Immature natural killer cell (primary cell): Measurements from ENCODE around the gene LDLR. TPM values are rescaled to one million over a fixed set of nuclear protein-coding genes. Genes with fewer than 3 reads are reported as not detected.
"Not testable (repeated sequence)": the region's sequence is repeated elsewhere in the genome, so short reads cannot be mapped to it uniquely, and the experiment has no call there.

Source experiments
- DNase-seq, 3 donors: peaks; one replicate each; pipeline ENCODE4 v3.0.0; 2022; ENCODE audit warnings: mixed read lengths in 1 of 3
- H3K27ac Mint-ChIP-seq, 6 donors: one replicate each; pipeline ENCODE4 v1.8.0; 2020; ENCODE audit warnings: mixed read lengths in 6 of 6, mild to moderate bottlenecking in 5 of 6, inconsistent platforms in 4 of 6, moderate library complexity in 3 of 6
- H3K27me3 Mint-ChIP-seq, 3 donors: one replicate each; pipeline ENCODE4 v1.8.0; 2020 to 2021; ENCODE audit warnings: low read depth in 3 of 3, mild to moderate bottlenecking in 3 of 3, mixed read lengths in 3 of 3, moderate library complexity in 3 of 3, inconsistent platforms in 1 of 3
- H3K36me3 Mint-ChIP-seq, 3 donors: one replicate each; pipeline ENCODE4 v1.8.0; 2020; ENCODE audit warnings: mixed read lengths in 3 of 3, inconsistent platforms in 2 of 3, mild to moderate bottlenecking in 2 of 3
- H3K4me1 Mint-ChIP-seq, 2 donors: one replicate each; pipeline ENCODE4 v1.8.0; 2020; ENCODE audit warnings: inconsistent platforms in 2 of 2, mild to moderate bottlenecking in 2 of 2, mixed read lengths in 2 of 2, moderate library complexity in 1 of 2
- H3K4me3 Mint-ChIP-seq, 5 donors: one replicate each; pipeline ENCODE4 v1.8.0; 2020; ENCODE audit warnings: mild to moderate bottlenecking in 5 of 5, mixed read lengths in 5 of 5, inconsistent platforms in 3 of 5, moderate library complexity in 3 of 5
- H3K9me3 Mint-ChIP-seq, 6 donors: one replicate each; pipeline ENCODE4 v1.8.0; 2020; ENCODE audit warnings: mild to moderate bottlenecking in 6 of 6, mixed read lengths in 6 of 6, inconsistent platforms in 4 of 6, moderate library complexity in 3 of 6
- polyA plus RNA-seq, 3 donors: library from polyadenylated mRNA; unstranded; fragments of 300-500 nt; fragmentation: Illumina TruSeq; gene quantifications; one replicate each; pipeline ENCODE4 v1.2.3, GENCODE V29; 2021

LDLR gene
- polyA plus RNA-seq, 3 donors from 2014 or later = 10.8 to 28.1 (median 22.8) TPM

DNA sequence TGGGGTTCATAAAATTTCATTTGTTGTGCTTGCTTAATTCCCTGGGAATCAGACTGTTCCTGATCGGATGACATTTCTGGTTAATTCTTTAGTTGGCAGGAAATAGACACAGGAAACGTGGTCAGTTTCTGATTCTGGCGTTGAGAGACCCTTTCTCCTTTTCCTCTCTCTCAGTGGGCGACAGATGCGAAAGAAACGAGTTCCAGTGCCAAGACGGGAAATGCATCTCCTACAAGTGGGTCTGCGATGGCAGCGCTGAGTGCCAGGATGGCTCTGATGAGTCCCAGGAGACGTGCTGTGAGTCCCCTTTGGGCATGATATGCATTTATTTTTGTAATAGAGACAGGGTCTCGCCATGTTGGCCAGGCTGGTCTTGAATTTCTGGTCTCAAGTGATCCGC lies 10.8 kb downstream of the LDLR start:
- peaks cover 0 to 9% (median 8%) of the 10 kb centered on the region in 3 donors for H3K27me3 Mint-ChIP-seq
- no peak for DNase-seq
- H3K9me3 Mint-ChIP-seq = no peaks in the 10 kb centered on the region
- peak overlapping the region in 2 of 5 donors; percentile 12 to 29 for H3K4me3 Mint-ChIP-seq
- H3K4me1 Mint-ChIP-seq = peaks cover 36 to 43% of the 10 kb centered on the region in 2 donors
- peaks cover 6 to 24% (median 23%) of the 10 kb centered on the region in 3 donors for H3K36me3 Mint-ChIP-seq
- H3K27ac Mint-ChIP-seq = peak overlapping the region; percentile 76 to 83 (median 80)

DNA sequence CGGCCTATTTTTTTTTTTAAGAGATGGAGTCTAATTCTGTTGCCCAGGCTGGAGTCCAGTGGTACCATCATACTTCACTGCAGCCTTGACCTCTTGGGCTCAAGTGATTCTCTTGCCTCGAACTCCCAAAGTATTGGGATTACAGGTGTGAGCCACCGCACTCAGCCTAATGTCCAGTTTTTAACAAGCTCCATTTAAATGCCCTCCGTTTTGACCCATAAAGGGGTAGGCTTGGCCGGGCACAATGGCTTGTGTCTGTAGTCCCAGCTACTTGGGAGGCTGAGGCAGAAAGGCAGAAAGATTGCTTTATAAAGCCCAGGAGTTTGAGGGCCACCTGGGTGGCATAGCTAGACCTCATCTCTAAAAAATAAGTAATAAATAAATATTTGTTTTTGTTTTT lies 11.8 kb downstream of the LDLR start:
- Mint-ChIP-seq H3K4me1 (peaks cover 26 to 33% of the 10 kb centered on the region in 2 donors), H3K36me3 (peaks cover 4 to 28% (median 25%) of the 10 kb centered on the region in 3 donors), H3K27ac (no peak overlapping the region)

DNA sequence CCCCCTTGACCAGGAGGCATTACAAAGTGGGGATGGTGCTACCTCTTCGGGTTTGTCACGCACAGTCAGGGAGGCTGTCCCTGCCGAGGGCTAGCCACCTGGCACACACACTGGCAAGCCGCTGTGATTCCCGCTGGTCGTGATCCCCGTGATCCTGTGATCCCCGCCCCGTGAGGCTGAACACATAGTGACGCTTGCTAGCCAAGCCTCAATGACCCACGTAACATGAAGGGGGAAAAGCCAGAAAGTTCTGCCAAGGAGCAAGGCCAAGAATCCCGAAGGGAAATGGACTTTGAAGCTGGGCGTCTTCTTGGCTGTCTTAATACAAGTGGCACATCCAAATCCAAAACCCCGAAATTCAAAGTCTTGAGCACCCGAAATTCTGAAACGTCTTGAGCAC lies 13.7 kb downstream of the LDLR start:
- Mint-ChIP-seq H3K4me3 (no peak overlapping the region), H3K36me3 (peaks cover 0 to 31% (median 23%) of the 10 kb centered on the region in 3 donors), H3K27me3 (peaks cover 0 to 6% (median 4%) of the 10 kb centered on the region in 3 donors), H3K27ac (peak overlapping the region in 1 of 6 donors; percentile 7), H3K9me3 (no peaks in the 10 kb centered on the region), H3K4me1 (peaks cover 17 to 19% of the 10 kb centered on the region in 2 donors)
- DNase-seq = no peak

More for the DNA sequence above, 11.8 kb downstream of the LDLR start:
- no peak for DNase-seq
- Mint-ChIP-seq H3K4me3 (no peak overlapping the region), H3K9me3 (no peaks in the 10 kb centered on the region), H3K27me3 (peaks cover 0 to 8% (median 8%) of the 10 kb centered on the region in 3 donors)

DNA sequence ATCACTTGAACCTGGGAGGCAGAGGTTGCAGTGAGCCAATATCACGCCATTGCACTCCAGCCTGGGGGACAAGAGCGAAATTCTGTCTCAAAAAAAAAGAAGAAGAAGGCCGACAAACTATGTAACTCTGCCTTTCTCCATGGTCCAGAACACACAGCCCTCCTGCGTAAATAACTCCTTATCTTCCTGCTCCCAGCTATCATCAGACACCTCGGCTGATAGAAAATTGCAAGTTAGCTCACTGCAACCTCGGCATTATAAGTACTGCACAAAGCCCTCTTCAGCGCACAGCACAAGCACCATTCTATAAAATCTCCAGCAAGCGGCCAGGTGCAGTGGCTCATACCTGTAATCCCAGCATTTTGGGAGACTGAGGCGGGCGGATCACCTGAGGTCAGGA lies 14.4 kb downstream of the LDLR start:
- not testable (repeated sequence) for H3K4me3 Mint-ChIP-seq, DNase-seq, H3K9me3 Mint-ChIP-seq, H3K27me3 Mint-ChIP-seq
- H3K36me3 Mint-ChIP-seq = peaks cover 0 to 31% (median 25%) of the 10 kb centered on the region in 3 donors
- peaks cover 17 to 18% of the 10 kb centered on the region in 2 donors for H3K4me1 Mint-ChIP-seq
- peak overlapping the region in 3 of 6 donors; percentile 17 to 78 (median 46) for H3K27ac Mint-ChIP-seq

DNA sequence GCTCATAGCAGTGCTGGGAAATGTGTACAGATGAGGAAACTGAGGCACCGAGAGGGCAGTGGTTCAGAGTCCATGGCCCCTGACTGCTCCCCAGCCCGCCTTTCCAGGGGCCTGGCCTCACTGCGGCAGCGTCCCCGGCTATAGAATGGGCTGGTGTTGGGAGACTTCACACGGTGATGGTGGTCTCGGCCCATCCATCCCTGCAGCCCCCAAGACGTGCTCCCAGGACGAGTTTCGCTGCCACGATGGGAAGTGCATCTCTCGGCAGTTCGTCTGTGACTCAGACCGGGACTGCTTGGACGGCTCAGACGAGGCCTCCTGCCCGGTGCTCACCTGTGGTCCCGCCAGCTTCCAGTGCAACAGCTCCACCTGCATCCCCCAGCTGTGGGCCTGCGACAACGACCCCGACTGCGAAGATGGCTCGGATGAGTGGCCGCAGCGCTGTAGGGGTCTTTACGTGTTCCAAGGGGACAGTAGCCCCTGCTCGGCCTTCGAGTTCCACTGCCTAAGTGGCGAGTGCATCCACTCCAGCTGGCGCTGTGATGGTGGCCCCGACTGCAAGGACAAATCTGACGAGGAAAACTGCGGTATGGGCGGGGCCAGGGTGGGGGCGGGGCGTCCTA lies 15.9 kb downstream of the LDLR start:
- H3K4me1 Mint-ChIP-seq = peaks cover 4 to 6% of the 10 kb centered on the region in 2 donors
- no peak overlapping the region for H3K27ac Mint-ChIP-seq
- H3K36me3 Mint-ChIP-seq = peaks cover 3 to 32% (median 17%) of the 10 kb centered on the region in 3 donors
- no peak for DNase-seq
- H3K4me3 Mint-ChIP-seq = no peak overlapping the region
- H3K27me3 Mint-ChIP-seq = peaks cover 0 to 6% (median 2%) of the 10 kb centered on the region in 3 donors
- H3K9me3 Mint-ChIP-seq = no peaks in the 10 kb centered on the region

DNA sequence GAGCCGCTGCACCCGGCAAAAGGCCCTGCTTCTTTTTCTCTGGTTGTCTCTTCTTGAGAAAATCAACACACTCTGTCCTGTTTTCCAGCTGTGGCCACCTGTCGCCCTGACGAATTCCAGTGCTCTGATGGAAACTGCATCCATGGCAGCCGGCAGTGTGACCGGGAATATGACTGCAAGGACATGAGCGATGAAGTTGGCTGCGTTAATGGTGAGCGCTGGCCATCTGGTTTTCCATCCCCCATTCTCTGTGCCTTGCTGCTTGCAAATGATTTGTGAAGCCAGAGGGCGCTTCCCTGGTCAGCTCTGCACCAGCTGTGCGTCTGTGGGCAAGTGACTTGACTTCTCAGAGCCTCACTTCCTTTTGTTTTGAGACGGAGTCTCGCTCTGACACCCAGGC lies 17.2 kb downstream of the LDLR start:
- H3K36me3 Mint-ChIP-seq = peaks cover 3 to 29% (median 14%) of the 10 kb centered on the region in 3 donors
- DNase-seq = no peak
- no peaks in the 10 kb centered on the region for H3K9me3 Mint-ChIP-seq
- H3K4me1 Mint-ChIP-seq = peaks cover 0 to 3% of the 10 kb centered on the region in 2 donors
- peak overlapping the region in 1 of 6 donors; percentile 39 for H3K27ac Mint-ChIP-seq
- H3K27me3 Mint-ChIP-seq = peaks cover 0 to 4% (median 2%) of the 10 kb centered on the region in 3 donors
- H3K4me3 Mint-ChIP-seq = no peak overlapping the region

DNA sequence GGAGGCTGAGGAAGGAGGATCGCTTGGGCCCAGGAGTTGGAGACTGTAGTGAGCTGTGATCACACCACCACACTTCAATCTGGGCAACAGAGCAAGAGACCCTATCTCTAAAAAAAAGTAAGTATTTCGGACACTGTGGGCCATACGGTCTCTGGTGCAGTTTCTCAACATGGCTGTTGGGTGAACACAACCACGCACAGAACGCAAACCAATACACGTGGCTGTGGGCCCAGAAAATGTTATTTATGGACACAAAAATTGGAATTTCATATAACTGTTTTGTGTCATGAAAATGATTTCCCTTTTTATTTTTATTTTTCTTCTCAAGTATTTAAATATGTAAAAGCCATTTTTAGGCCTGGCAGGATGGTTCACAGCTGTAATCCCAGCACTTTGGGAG lies 19.5 kb downstream of the LDLR start:
- no peaks in the 10 kb centered on the region for H3K9me3 Mint-ChIP-seq
- H3K27ac Mint-ChIP-seq = peak overlapping the region in 1 of 6 donors; percentile 16
- no peak for DNase-seq
- peaks cover 0 to 4% (median under 1%) of the 10 kb centered on the region in 3 donors for H3K27me3 Mint-ChIP-seq
- H3K4me3 Mint-ChIP-seq = no peak overlapping the region
- peaks cover 7 to 28% (median 19%) of the 10 kb centered on the region in 3 donors for H3K36me3 Mint-ChIP-seq
- H3K4me1 Mint-ChIP-seq = no peaks in the 10 kb centered on the region

DNA sequence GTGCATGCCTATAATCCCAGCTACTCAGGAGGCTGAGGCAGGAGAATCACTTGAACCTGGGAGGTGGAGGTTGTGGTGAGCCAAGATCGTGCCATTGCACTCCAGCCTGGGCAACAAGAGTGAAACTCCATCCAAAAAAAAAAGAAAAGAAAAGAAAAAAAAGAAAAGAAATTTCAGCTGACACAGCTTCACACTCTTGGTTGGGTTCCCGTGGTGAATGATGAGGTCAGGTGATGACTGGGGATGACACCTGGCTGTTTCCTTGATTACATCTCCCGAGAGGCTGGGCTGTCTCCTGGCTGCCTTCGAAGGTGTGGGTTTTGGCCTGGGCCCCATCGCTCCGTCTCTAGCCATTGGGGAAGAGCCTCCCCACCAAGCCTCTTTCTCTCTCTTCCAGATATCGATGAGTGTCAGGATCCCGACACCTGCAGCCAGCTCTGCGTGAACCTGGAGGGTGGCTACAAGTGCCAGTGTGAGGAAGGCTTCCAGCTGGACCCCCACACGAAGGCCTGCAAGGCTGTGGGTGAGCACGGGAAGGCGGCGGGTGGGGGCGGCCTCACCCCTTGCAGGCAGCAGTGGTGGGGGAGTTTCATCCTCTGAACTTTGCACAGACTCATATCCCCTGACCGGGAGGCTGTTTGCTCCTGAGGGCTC lies 22.0 kb downstream of the LDLR start:
- Mint-ChIP-seq H3K27me3 (peaks cover 0 to 4% (median 0%) of the 10 kb centered on the region in 3 donors), H3K27ac (no peak overlapping the region), H3K36me3 (peaks cover 7 to 21% (median 11%) of the 10 kb centered on the region in 3 donors), H3K9me3 (no peaks in the 10 kb centered on the region), H3K4me3 (no peak overlapping the region), H3K4me1 (no peaks in the 10 kb centered on the region)
- DNase-seq = no peak

DNA sequence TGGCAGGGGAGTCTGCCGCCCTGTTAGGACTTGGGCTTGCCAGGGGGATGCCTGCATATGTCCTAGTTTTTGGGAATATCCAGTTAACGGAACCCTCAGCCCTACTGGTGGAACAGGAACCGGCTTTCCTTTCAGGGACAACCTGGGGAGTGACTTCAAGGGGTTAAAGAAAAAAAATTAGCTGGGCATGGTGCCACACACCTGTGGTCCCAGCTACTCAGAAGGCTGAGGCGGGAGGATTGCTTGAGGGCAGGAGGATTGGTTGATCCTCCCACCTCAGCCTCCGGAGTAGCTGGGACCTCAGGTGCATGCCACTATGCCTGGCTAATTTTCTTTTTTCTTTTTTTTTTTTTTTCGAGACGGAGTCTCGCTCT lies 22.5 kb downstream of the LDLR start:
- no peak for DNase-seq
- no peak overlapping the region for H3K27ac Mint-ChIP-seq
- H3K36me3 Mint-ChIP-seq = peaks cover 7 to 26% (median 11%) of the 10 kb centered on the region in 3 donors
- H3K27me3 Mint-ChIP-seq = peaks cover 0 to under 1% (median 0%) of the 10 kb centered on the region in 3 donors
- H3K4me3 Mint-ChIP-seq = no peak overlapping the region
- no peaks in the 10 kb centered on the region for H3K9me3 Mint-ChIP-seq
- H3K4me1 Mint-ChIP-seq = no peaks in the 10 kb centered on the region

DNA sequence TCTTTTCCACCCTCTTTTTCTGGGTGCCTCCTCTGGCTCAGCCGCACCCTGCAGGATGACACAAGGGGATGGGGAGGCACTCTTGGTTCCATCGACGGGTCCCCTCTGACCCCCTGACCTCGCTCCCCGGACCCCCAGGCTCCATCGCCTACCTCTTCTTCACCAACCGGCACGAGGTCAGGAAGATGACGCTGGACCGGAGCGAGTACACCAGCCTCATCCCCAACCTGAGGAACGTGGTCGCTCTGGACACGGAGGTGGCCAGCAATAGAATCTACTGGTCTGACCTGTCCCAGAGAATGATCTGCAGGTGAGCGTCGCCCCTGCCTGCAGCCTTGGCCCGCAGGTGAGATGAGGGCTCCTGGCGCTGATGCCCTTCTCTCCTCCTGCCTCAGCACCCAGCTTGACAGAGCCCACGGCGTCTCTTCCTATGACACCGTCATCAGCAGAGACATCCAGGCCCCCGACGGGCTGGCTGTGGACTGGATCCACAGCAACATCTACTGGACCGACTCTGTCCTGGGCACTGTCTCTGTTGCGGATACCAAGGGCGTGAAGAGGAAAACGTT lies 24.0 kb downstream of the LDLR start:
- no peaks in the 10 kb centered on the region for H3K9me3 Mint-ChIP-seq

DNA sequence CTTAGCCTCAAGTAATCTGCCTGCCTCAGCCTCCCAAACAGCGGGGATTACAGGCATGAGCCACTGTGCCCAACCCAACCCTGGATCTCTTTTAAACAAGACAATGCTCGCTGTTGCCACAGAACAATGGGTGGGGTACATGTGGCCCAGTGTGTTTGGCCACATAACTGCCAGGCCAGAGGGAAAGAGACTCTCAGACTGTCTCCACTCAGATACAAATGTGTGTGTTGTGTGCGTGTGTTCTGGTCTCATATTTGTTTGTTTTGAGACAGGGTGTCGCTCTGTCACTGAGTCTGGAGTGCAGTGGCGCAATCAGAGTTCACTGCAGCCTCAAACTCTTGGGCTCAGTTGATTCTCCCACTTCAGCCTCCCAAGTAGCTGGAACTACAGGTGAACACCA lies 25.8 kb downstream of the LDLR start:
- Mint-ChIP-seq H3K36me3 (peaks cover 9 to 32% (median 11%) of the 10 kb centered on the region in 3 donors), H3K4me1 (no peaks in the 10 kb centered on the region), H3K27ac (peak overlapping the region in 1 of 6 donors; percentile 34), H3K9me3 (no peaks in the 10 kb centered on the region), H3K4me3 (no peak overlapping the region), H3K27me3 (no peaks in the 10 kb centered on the region)
- no peak for DNase-seq

More for the DNA sequence above, 24.0 kb downstream of the LDLR start:
- peak overlapping the region in 2 of 6 donors; percentile 39 to 55 for H3K27ac Mint-ChIP-seq
- no peaks in the 10 kb centered on the region for H3K4me1 Mint-ChIP-seq
- DNase-seq = no peak
- H3K27me3 Mint-ChIP-seq = no peaks in the 10 kb centered on the region
- no peak overlapping the region for H3K4me3 Mint-ChIP-seq
- peaks cover 8 to 29% (median 9%) of the 10 kb centered on the region in 3 donors for H3K36me3 Mint-ChIP-seq

DNA sequence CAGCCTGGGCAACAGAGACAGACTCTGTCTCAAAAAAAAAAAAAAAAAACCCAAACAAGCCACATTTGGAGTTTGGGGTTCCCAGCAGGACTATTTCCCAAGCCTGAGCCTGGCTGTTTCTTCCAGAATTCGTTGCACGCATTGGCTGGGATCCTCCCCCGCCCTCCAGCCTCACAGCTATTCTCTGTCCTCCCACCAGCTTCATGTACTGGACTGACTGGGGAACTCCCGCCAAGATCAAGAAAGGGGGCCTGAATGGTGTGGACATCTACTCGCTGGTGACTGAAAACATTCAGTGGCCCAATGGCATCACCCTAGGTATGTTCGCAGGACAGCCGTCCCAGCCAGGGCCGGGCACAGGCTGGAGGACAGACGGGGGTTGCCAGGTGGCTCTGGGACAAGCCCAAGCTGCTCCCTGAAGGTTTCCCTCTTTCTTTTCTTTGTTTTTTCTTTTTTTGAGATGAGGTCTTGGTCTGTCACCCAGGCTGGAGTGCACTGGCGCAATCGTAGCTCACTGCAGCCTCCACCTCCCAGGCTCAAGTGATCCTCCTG lies 26.7 kb downstream of the LDLR start:
- H3K4me3 Mint-ChIP-seq = no peak overlapping the region
- H3K27ac Mint-ChIP-seq = no peak overlapping the region
- H3K4me1 Mint-ChIP-seq = no peaks in the 10 kb centered on the region
- no peaks in the 10 kb centered on the region for H3K9me3 Mint-ChIP-seq
- no peaks in the 10 kb centered on the region for H3K27me3 Mint-ChIP-seq
- DNase-seq = no peak
- H3K36me3 Mint-ChIP-seq = peaks cover 15 to 41% (median 19%) of the 10 kb centered on the region in 3 donors

DNA sequence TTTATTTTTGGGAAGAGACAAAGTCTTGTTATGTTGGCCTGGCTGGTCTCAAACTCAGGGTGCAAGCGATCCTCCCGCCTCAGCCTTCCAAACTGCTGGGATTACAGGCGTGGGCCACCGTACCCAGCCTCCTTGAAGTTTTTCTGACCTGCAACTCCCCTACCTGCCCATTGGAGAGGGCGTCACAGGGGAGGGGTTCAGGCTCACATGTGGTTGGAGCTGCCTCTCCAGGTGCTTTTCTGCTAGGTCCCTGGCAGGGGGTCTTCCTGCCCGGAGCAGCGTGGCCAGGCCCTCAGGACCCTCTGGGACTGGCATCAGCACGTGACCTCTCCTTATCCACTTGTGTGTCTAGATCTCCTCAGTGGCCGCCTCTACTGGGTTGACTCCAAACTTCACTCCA lies 27.2 kb downstream of the LDLR start:
- Mint-ChIP-seq H3K27ac (no peak overlapping the region), H3K36me3 (peaks cover 18 to 43% (median 21%) of the 10 kb centered on the region in 3 donors), H3K9me3 (no peaks in the 10 kb centered on the region), H3K4me3 (no peak overlapping the region), H3K27me3 (no peaks in the 10 kb centered on the region), H3K4me1 (no peaks in the 10 kb centered on the region)
- no peak for DNase-seq

DNA sequence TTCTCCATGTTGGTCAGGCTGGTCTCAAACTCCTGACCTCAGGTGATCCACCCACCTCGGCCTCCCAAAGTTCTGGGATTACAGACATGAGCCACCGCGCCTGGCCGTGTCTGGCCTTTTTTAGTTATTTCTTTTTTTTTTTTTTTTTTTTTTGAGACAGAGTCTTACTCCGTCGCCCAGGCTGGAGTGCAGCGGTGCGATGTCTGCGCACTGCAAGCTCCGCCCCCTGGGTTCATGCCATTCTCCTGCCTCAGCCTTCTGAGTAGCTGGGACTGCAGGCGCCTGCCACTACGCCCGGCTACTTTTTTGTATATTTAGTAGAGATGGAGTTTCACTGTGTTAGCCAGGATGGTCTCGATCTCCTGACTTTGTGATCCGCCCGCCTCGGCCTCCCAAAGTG lies 32.7 kb downstream of the LDLR start:
- H3K36me3 Mint-ChIP-seq = peaks cover 17 to 31% (median 21%) of the 10 kb centered on the region in 3 donors
- not testable (repeated sequence) for DNase-seq, H3K9me3 Mint-ChIP-seq, H3K27ac Mint-ChIP-seq, H3K4me1 Mint-ChIP-seq, H3K4me3 Mint-ChIP-seq, H3K27me3 Mint-ChIP-seq
